Measurements from ENCODE around the gene KCNQ1.

Gene KCNQ1

GRCh38 chr11:2835296-2835695 is 390.5 kb downstream of the KCNQ1 start:
- H3K27me3 ChIP-seq: no peaks in the 10 kb centered on the region
- H3K9me3 ChIP-seq: no peaks in the 10 kb centered on the region
- no peak for TF ChIP-seq CTCF (IDR thresholded peaks at IDR 0.05; ENCODE audit: low read depth, low read length)
- H3K36me3 ChIP-seq: no peaks in the 10 kb centered on the region
- DNase-seq: no peak
- H3K4me1 ChIP-seq: no peaks in the 10 kb centered on the region
- H3K4me3 ChIP-seq (ENCODE audit: low read depth, low read length): no peak overlapping the region

DNA sequence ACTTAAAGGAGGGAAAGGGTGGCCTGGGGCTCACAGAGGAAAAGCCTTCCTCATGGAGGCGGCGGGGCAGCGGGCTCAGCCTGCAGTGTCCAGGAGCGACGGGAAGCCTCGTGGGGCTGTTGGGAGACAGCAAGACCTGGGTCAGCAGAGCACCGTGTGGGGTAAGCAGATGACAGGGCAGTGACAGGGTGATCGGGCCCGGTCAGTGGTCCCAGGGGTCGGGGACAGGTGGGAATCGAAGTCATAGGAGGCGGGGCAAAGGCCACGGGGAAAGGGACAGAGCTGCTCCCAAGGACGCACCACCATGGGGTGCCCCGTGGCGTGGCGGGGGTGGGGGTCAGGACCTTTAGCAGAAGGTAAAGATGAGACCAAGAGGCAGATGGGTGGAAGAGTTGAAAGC is 390.9 kb downstream of the KCNQ1 start:
- no peaks in the 10 kb centered on the region for H3K9me3 ChIP-seq
- TF ChIP-seq CTCF (IDR thresholded peaks at IDR 0.05; ENCODE audit: low read depth, low read length): no peak
- no peaks in the 10 kb centered on the region for H3K4me1 ChIP-seq
- no peaks in the 10 kb centered on the region for H3K36me3 ChIP-seq
- no peak overlapping the region for H3K4me3 ChIP-seq (ENCODE audit: low read depth, low read length)
- H3K27me3 ChIP-seq: no peaks in the 10 kb centered on the region
- DNase-seq: no peak

GRCh38 chr11:2836315-2837095 is 391.7 kb downstream of the KCNQ1 start:
- no peaks in the 10 kb centered on the region for H3K9me3 ChIP-seq
- no peaks in the 10 kb centered on the region for H3K36me3 ChIP-seq
- no peak for DNase-seq
- H3K27me3 ChIP-seq: no peaks in the 10 kb centered on the region
- no peaks in the 10 kb centered on the region for H3K4me1 ChIP-seq
- TF ChIP-seq CTCF (IDR thresholded peaks at IDR 0.05; ENCODE audit: low read depth, low read length): no peak
- no peak overlapping the region for H3K4me3 ChIP-seq (ENCODE audit: low read depth, low read length)

DNA sequence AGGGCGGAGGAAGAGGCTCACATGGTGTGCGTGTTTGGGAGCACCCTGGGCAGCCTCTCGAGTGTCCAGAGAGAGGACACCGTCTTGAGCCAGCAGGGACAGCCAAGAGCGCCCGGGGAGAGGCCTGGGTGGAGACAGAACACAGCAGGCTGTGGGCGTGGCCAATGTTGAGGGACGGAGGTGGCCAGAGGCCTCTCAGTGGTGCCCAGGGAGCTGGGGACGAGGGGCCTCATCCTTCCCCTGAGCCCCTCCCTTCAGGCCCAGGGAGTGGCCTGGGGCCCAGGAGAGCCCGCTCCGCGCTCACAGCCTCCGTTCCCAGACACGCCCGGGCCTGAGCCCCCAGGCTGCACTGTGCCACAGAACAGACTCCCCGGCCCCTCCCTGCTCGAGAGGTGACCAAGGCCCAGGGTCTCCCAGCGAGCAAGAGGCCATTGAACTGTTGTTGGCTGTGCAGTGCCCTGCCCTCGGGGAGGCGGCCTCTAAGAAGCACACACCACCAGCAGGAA is 392.3 kb downstream of the KCNQ1 start:
- H3K9me3 ChIP-seq: no peaks in the 10 kb centered on the region
- peak; percentile 20 for DNase-seq
- no peak for TF ChIP-seq CTCF (IDR thresholded peaks at IDR 0.05; ENCODE audit: low read depth, low read length)
- no peaks in the 10 kb centered on the region for H3K4me1 ChIP-seq
- no peaks in the 10 kb centered on the region for H3K27me3 ChIP-seq
- no peak overlapping the region for H3K4me3 ChIP-seq (ENCODE audit: low read depth, low read length)
- H3K36me3 ChIP-seq: no peaks in the 10 kb centered on the region

GRCh38 chr11:2837651-2838050 is 392.8 kb downstream of the KCNQ1 start:
- H3K4me3 ChIP-seq (ENCODE audit: low read depth, low read length): no peak overlapping the region
- DNase-seq: no peak
- no peaks in the 10 kb centered on the region for H3K36me3 ChIP-seq
- TF ChIP-seq CTCF (IDR thresholded peaks at IDR 0.05; ENCODE audit: low read depth, low read length): no peak
- no peaks in the 10 kb centered on the region for H3K4me1 ChIP-seq
- no peaks in the 10 kb centered on the region for H3K9me3 ChIP-seq
- no peaks in the 10 kb centered on the region for H3K27me3 ChIP-seq

- no peak for TF ChIP-seq CTCF (IDR thresholded peaks at IDR 0.05; ENCODE audit: low read depth, low read length)
- Histone ChIP-seq H3K36me3 (no peaks in the 10 kb centered on the region), H3K4me1 (no peaks in the 10 kb centered on the region), H3K4me3 (ENCODE audit: low read depth, low read length) (no peak overlapping the region), H3K27me3 (no peaks in the 10 kb centered on the region), H3K9me3 (no peaks in the 10 kb centered on the region)
- DNase-seq: no peak
Measured at GRCh38 chr11:2838091-2838490, 393.3 kb downstream of the KCNQ1 start.

All from BE2C (cell line).